Central memory CD4-positive, alpha-beta T cell (primary cell): ENCODE measurements around the gene GUSB.
"Not testable (repeated sequence)": the region's sequence is repeated elsewhere in the genome, so short reads cannot be mapped to it uniquely, and the experiment has no call there.

Experiments used
- DNase-seq: peaks from one replicate; pipeline ENCODE4 v3.0.0; 2022

GUSB gene

DNA sequence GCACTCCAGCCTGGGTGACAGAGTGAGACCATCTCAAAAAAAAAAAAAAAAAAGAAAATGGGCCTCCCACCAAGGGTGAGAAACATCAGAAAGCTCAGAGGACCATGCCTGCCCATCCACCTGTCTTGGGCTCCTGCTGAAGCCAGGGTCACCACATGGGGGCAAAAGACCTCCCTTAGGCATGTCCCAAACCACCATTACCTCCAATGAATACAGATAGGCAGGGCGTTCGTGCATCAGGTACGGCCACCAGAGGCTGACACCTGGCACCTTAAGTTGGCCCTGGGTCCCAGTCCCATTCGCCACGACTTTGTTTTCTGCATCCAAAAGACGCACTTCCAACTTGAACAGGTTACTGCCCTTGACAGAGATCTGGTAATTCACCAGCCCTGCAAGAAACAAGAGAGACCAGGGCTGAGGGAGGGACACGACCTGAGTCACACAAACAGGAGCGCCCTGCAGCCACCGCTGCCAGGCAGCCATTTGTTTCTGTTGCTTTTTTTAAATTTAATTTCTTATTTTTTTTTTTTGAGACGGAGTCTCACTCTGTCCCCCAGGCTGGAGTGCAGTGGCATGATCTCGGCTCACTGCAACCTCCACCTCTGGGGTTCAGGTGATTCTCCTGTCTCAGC lies 6.1 kb downstream of the GUSB start:
- DNase-seq, result no peak

DNA sequence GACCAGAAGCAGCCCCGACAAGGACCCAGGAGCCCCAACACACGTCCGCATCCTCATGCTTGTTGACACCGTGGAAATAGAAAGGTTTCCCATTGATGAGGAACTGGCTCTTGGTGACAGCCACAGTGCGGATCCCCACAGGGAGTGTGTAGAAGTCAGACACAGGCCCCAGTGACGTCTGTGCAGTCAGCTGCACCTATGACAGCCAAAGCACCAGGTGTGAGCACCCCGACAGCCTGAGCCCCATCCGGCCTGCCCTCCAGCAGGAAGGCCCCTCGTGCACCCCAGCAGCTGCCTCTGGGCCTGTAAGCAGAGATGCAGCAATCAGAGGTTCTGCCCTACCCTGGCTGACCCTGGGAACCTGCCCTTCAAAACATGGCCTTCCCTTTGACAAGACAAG lies 7.1 kb downstream of the GUSB start:
- no peak for DNase-seq

GRCh38 chr7:65974191-65974801 lies 7.7 kb downstream of the GUSB start:
- DNase-seq, result no peak

DNA sequence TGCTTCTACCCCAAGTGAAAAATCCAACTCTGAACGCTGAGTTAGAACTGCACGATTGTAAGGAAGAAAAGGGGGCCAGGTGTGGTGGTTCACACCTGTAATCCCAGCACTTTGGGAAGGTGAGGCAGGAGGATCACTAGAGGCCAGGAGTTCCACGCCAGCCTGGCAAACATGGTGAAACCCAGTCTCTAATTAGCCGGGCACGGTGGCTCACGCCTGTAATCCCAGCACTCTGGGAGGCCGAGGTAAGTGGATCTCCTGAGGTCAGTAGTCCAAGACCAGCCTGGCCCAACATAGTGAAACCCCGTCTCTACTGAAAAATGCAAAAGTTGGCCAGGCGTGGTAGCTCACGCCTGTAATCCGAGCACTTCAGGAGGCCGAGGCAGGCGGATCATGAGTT lies 9.0 kb downstream of the GUSB start:
- DNase-seq, result no peak

DNA sequence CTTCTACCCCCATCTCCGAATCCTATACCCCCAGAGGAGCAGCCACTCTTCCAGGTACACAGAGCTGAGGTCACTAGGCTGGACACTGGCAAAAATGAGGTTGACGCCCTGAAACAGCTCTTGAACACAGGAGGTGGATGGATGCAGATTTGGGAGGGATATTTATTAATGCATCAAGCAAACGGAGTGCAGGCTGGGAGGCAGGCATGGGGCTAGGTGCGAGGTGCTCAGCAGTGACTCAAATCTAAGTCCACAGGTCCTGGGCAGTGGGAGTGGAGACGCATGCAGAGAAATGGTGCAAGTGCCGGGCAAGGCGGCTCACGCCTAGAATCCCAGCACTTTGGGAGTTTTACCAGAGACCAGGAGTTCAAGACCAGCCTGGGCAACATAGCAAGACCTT lies 11.0 kb downstream of the GUSB start:
- DNase-seq, result no peak

DNA sequence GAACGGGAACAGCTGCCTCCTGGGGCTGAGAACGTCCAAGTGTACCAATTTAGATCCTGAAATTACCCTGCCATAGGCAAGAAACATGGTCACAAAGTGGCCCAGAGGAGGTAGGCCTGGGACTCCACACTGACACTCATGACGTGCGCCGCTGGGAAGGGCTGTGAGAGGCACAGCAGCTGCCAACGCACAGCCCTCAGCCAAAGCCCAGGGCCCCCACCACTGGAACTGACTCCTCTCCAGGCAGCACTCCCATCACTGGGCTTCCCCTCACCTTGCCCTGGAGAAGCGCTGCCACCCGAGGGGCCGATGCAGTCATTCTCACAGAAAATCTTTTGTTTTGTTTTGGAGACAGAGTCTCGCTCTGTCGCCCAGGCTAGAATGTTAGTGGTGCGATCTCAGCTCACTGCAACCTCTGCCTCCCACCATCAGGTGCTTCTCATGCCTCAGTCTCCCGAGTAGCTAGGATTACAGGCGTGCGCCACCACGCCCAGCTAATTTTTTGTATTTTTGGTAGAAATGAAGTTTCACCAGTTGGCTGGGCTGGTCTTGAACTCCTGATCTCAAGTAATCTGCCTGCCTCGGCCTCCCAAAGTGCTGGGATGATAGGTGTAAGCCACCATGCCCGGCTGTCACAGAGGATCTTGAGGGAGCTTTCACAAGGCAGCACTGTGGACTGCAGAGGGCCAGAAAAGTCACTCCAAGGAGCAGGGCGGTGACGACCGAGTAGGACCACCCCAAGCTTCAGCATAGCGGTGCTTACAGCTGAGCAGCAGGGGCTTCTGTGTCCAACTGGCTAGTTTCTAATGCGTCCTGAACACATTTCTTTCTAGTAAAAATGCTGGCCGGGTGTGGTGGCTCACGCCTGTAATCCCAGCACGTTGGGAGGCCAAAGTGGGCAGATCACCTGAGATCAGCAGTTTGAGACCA lies 13.5 kb downstream of the GUSB start:
- DNase-seq, result no peak

DNA sequence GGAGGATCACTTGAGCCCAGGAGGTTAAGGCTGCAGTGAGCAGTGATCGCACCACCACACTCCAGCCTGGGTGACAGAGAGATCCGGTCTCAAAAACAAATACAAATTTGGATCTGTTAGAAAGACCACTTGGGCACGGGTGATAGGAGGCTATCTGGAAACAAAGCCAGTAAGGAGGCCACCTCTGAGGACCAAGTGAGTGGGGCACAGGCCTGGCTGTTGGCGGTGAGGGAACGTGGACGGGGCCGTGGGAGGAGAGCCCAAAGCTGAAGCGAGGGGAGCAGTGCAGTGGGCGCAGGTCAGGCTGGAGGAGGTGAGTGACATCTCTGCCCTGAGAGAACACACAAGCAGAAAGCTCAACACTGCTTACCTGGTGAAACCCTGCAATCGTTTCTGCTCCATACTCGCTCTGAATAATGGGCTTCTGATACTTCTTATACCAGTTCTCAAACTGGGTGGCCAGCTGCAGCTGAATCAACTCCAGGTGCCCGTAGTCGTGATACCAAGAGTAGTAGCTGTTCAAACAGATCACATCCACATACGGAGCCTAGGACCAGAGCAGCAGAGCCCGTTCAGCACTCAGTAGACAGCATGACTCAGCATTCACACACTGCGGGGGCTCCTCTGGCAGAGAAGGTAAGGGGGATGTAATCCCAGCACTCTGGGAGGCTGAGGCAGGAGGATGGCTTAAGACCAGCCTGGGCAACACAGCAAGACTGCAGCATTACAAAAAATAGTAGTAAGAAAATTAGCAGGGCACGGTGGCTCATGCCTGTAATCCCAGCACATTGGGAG lies 14.5 kb downstream of the GUSB start:
- DNase-seq, result no peak

DNA sequence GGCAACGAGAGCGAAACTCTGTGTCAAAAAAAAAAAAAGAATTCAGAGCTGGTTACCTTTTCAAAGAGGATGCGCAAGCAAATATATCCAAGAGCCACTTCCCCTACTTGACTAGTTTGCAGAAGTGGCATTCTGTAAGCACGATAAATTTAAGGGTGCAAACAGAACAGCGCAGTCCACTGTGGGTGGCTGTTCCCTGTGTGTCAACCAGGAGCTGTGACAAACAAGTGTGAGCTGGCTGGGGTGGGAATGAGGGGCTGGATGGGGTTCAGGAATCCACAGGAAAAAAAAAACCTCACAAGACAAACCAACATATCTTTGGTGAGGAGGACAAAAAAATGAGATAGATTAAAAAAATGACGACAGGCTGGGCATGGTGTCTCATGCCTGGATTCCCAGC lies 15.9 kb downstream of the GUSB start:
- DNase-seq, result no peak

GRCh38 chr7:65964671-65965070 lies 17.3 kb downstream of the GUSB start:
- not testable (repeated sequence) for DNase-seq

- no peak for DNase-seq
Observed at GRCh38 chr7:65962033-65962432, 20.0 kb downstream of the GUSB start.

GRCh38 chr7:65960351-65961074 lies 21.5 kb downstream of the GUSB start:
- no peak for DNase-seq

DNA sequence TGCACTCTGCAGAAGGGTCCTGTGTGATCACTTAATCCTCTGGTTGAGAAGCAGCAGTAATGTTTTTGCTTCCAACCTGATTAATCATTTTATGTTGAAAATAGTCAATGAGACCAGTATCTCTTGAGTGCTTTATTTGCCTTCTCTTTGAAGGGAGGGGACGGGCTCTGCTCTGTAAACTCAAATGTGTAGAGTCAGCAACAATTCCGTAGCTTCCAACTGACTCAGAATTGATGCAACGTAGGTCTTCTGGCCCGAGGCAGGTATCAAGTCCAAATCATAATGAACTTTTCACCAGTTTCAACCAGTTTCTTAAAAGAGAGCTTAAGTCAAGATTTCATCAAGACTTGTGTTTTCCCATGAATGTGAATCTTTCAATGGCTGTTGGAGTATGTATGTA lies 26.3 kb downstream of the GUSB start:
- no peak for DNase-seq

DNA sequence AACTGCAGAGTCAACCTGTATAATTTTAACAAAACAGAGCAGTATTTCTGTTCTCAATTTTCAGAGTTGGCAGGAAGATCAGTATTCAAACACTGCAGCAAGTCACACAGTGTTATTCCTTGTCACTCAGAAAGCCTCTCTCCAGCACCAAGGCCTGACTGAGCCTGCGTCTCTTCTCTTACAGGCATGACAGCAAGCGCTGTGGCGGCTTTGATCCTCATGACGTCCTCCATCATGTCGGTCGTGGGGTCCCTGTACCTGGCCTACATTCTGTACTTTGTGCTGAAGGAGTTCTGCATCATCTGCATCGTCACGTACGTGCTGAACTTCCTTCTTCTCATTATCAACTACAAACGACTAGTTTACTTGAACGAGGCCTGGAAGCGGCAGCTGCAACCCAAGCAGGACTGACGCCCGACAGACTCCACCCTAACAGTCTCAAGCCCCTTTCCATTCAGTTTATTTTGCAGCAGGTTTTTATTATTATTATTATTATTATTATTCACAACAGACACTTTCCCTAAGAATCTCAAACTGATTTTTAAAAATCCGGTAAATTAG lies 28.0 kb downstream of the GUSB start:
- no peak for DNase-seq

DNA sequence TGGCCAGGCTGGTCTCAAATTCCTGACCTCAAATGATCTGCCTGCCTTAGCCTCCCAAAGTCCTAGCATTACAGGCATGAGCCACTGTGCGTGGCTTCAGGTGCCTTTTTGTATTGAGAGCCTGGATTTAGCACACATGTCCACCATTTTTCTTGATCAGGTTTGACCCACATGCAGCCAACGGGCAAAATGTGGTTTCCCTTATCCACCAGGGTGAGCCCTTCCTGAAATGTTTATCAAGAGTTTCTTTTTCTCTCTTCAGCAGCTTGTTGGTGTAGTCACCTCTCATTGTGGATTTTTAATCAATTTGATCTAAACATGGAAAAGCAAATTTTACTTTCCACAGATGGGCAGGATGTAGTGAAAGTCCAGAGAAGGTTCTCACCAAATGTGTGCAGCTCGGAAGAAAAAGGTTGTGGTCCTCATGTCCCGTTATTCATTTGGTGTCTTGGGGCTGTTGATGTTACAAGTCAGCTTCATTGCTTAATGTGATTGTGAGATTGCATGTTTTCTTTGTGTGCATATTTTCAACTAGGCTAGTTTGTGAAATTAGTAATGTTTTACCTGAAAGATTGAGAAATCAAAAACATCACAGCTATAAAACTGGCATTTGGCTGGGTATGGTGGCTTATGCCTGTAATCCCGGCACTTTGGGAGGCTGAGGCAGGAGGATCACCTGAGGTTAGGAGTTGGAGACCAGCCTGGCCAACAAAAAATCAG lies 28.9 kb downstream of the GUSB start:
- no peak for DNase-seq

GRCh38 chr7:65951837-65952578 lies 30.0 kb downstream of the GUSB start:
- DNase-seq, result no peak

GRCh38 chr7:65946904-65947303 lies 35.1 kb downstream of the GUSB start:
- no peak for DNase-seq

GRCh38 chr7:65945787-65946186 lies 36.2 kb downstream of the GUSB start:
- not testable (repeated sequence) for DNase-seq

DNA sequence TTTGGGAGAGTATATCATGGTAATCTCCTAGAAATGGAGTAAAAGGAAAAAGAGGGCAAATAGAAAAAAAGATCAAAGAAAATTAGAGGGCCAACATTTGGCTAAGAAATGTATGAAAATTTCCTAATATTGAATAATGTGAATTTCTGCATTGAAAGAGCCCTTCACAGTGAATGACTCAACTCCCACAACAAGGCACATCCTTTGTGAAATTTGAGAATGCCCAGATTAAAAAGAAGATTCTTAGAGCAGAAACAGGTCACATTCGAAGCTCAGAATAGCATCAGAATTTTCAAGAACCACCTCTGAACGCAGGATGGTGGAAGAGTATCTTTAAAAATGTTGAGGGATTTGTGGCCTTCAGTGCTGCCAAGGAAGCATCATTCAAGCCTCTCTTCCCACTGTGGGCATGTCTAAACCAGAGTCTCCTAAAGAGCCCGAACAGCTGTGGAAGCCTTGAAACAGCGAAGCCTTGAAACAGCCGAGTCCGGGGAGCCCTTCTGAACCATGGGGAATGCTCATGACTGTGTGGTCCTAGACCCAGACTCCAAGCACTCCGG lies 43.6 kb downstream of the GUSB start:
- no peak for DNase-seq

GRCh38 chr7:65937296-65937695 lies 44.7 kb downstream of the GUSB start:
- no peak for DNase-seq

DNA sequence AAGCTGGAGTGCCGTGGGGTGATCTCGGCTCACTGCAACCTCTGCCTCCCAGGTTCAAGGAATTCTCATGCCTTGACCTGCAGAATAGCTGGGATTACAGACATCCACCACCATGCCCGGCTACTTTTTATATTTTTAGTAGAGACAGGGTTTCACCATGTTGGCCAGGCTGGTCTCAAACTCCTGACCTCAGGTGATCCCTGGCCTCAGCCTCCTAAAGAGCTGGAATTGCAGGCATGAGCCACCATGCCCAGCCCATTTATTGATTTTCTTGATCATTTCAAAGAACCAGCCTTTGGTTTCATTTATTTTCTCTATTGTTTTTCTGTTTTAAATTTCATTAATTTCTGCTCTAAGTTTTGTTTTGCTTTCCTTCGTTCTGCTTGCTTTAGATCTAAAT lies 50.3 kb downstream of the GUSB start:
- DNase-seq, result no peak
